ENCODE measurements around the gene ZNF497. TPM values are rescaled to one million over a fixed set of nuclear protein-coding genes. Genes with fewer than 3 reads are reported as not detected.
"Not testable (repeated sequence)": the region's sequence is repeated elsewhere in the genome, so short reads cannot be mapped to it uniquely, and the experiment has no call there.

Gene ZNF497
- total RNA-seq, 1 donor from 2014 or later = 5.5 TPM

GRCh38 chr19:58348080-58348479, 14.5 kb downstream of the ZNF497 start:
- not testable (repeated sequence) for DNase-seq (ENCODE audit: low read depth)

DNA sequence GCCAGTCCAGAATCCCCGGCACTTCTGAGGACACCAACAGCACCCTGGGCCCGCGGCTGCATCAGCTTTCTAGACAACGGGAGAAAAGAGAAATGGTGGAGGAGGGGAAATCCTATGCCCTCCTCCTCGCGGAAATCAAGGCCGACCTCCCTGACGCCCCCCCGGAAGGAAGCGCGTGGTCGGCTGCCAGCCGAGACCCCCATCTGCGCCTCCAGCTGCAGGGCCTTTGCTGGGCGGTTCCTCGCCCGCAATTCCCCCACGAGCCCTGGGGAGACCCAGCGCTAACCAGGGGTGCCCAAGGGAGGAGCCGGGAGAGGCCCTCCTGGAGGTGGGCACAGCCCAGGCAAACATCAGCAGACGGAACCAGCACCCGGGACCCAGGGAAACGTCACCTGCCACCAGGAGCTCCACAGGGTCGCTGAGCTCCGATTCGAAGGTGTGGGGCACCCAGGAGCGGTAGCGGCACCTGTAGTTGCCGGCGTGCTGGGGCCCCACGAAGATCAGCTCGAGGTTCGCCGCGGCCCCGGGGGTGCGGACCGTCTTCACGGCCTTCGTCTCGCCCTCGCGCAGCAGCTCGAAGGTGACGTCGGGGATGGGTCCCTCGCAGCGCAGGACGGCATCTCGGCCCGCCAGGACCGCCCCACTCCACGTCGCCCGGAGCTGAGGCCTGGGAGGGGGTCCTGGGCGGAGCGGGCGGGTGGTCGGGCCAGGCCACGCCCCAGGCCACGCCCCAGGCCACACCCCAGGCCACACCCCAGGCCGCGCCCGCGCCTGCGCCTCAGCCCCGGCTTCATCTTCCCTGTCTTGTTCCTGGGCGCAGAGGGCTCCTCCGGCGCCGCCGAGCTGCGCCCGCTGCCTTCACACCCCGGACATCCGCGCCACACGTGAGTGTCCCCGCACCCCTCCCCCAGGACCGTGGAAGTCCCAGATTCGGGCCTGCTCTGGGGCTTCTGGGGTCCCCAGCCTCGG, 15.3 kb downstream of the ZNF497 start:
- no peak for DNase-seq (ENCODE audit: low read depth)

- DNase-seq (ENCODE audit: low read depth) = no peak
These were observed 17.0 kb downstream of the ZNF497 start for GRCh38 chr19:58345558-58345957.

DNA sequence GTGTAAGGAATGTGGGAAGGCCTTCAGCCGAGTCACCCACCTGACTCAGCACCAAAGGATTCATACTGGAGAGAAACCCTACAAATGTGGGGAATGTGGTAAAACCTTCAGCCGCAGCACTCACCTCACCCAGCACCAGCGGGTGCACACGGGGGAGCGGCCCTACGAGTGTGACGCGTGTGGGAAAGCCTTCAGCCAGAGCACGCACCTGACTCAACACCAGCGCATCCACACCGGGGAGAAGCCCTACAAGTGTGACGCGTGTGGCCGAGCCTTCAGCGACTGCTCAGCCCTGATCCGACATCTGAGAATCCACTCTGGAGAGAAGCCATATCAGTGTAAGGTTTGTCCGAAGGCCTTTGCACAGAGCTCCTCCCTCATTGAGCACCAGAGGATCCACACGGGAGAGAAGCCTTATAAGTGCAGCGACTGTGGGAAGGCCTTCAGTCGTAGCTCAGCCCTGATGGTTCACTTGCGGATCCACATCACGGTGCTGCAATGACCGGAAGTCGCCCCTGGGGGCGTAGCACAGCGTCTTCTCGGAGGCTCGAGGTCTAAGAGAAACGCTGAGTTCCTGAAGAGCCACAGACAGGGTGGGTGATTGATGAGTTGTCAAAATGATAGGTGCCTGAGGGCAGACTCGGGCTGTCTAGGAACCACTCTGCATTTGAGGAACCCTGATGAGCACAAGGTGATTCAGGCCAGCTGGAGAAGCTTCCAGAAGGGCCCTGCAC, 23.6 kb downstream of the ZNF497 start:
- no peak for DNase-seq (ENCODE audit: low read depth)

GRCh38 chr19:58338336-58338735, 24.2 kb downstream of the ZNF497 start:
- DNase-seq (ENCODE audit: low read depth) = no peak

GRCh38 chr19:58336820-58337219, 25.7 kb downstream of the ZNF497 start:
- no peak for DNase-seq (ENCODE audit: low read depth)

DNA sequence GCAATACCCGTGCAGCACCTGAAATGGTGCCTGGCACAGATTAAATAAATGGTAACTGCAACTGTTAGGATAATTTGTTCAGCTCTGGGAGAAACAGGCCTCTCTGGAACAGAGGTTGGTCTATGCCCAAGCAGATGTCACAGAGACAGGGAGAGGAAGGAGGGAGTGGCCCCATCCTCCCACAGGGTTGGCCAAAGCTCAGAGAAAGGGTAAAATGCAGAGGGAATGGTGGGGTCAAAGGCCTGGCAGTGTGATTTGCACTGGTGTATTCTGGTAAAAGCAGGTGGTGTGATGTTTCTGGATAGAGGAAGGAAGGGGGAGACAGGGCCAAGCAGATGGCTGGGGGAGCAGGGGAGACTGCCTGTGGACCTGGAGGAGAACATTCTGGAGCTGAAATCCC, 26.3 kb downstream of the ZNF497 start:
- DNase-seq (ENCODE audit: low read depth) = no peak

- DNase-seq (ENCODE audit: low read depth) = no peak
These were observed 26.9 kb downstream of the ZNF497 start for GRCh38 chr19:58335630-58336029.

GRCh38 chr19:58334691-58335249, 27.8 kb downstream of the ZNF497 start:
- DNase-seq (ENCODE audit: low read depth) = no peak

DNA sequence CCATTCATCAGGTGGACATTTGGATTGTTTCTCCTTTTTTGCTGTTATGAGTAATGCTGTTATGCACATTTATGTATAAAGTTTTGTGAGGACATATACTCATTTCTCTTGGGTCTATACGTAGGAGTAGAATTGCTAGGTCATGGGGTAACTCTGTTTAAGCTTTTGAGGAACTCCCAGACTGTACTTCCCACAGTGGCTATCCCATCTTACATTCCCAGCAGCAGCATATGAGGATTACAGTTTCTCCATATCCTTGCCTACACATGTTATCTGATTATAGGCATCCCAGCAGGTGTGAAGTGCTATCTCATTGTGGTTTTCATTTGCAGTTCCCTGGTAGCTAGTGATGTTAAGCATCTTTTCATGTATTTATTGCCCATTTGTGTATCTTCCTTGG, 29.9 kb downstream of the ZNF497 start:
- DNase-seq (ENCODE audit: low read depth) = no peak

DNA sequence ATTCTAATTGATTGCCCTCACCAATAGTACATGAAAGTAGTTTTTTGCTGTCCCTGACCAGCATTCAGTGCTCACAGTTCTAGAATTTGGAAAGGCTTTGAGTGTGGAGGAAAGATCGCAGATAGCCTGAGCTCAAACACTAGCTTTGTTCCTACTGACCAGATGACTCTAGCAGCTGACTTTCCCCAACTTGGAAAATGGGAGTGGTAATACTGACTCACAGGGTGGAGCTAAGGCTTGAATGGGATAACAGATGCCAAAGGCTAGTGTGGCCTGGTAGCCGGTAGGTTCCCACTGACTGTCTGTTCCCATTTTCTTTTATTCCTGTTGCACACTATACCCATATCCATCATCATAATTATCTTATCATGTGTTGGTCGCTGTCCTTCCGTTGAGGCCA, 32.1 kb downstream of the ZNF497 start:
- peak; percentile 54 for DNase-seq (ENCODE audit: low read depth)

GRCh38 chr19:58328999-58329398, 33.6 kb downstream of the ZNF497 start:
- no peak for DNase-seq (ENCODE audit: low read depth)

- peak; percentile 90 for DNase-seq (ENCODE audit: low read depth)
These were observed 35.4 kb downstream of the ZNF497 start, which contains the start of gene ZSCAN22 for GRCh38 chr19:58326914-58327726. TSS of gene ZSCAN22 (plus strand) at chr19:58326994. CDS start at chr19:58334803, 7,809 bp downstream.

DNA sequence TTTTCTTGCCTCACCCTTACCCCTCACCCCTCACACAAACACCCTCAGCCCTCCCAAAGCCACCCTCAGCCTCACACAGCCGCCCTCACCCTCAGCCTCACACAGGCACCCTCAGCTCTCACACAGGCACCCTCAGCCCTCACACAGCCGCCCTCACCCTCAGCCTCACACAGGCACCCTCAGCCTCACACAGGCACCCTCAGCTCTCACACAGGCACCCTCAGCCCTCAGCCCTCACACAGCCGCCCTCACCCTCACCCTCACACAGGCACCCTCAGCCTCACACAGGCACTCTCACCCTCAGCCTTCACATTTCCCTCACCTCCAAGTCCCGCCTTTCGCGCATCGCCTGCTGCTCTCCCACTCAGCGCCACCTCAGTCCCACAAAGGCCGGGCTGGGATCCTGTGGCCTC, 36.0 kb downstream of the ZNF497 start:
- DNase-seq (ENCODE audit: low read depth) = no peak

DNA sequence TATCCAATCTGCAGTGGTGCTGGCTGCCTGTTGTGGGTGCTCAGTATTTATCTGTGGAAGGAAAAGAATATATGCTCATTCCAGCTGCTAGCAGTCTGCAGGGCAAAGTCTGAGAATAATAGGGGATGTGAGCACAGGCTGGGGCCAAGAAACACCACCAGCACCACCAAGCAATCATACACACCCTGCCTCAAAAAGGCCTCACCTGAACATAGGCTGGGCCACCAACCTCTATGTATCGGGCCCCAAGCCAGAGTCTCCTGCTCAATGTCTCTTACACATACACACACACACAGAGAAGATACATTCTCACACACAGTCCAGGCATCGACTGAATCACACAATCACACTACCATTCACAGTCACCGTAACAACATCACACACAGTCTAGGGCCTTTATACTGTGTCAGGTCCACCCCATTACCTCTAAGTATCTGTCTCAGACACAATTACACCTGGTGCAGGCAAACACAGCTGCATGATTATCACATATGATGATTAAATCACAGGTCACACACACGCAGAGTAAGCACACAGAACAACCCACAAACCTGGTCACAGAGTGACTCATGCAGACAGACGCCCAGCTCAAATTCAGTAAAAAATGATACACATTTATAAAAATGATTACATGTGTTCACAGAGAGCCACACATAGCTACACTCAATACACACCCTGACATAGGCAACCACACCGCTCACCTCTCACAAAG, 37.1 kb downstream of the ZNF497 start:
- DNase-seq (ENCODE audit: low read depth) = no peak

- no peak for DNase-seq (ENCODE audit: low read depth)
These were observed 43.3 kb downstream of the ZNF497 start for GRCh38 chr19:58319241-58319640.

GRCh38 chr19:58318297-58318696, 44.3 kb downstream of the ZNF497 start:
- no peak for DNase-seq (ENCODE audit: low read depth)

DNA sequence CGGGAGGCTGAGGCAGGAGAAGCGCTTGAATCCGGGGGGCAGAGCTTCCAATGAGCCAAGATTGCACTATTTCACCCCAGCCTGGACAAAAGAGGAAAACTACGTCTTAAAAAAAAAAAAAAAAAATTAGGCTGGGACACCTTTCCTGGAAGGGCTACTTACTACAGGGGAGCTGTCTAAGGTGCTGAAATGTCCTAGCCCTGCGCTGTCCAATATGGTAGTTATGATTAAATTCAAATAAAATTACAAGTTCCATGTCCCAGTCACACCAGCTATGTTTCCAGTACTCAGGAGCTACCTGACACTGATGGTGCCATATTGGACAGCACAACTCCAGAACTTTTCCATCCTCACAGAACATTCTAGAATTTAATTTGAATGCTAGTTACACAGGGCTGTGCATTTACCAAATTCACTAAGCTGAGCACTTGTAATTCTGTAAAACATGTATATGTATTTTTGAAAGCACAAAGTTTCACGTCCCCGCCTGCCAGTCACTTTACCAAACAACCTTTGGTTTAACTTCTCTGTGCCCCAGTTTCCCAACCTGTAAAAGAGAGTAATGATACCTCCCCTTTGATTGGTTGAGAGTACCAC, 45.0 kb downstream of the ZNF497 start:
- DNase-seq (ENCODE audit: low read depth) = peak; percentile 39

GRCh38 chr19:58315580-58315979, 47.0 kb downstream of the ZNF497 start:
- DNase-seq (ENCODE audit: low read depth) = no peak

DNA sequence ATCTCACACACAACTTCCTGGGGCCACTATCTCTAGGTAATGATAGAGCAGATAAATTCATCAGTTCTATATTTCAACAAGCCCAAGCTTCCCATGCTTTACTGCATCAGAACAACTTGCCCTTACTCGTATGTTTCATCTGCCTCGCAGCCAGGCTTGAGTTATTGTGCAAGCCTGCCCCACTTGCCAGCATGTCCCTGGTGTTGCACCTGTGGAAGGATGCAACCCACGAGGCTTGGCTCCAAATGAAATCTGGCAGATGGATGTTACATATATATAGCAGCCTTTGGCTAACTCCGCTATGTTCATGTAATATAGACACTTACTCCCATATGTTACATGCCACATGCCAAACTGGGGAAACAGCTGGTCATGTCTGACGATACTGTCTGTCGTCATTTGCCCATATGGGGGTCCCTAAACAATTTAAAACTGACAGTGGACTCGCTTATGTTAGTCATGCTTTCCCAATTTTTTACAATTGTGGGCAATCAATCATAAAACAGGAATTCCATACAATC, 51.1 kb downstream of the ZNF497 start:
- no peak for DNase-seq (ENCODE audit: low read depth)
